Endothelial cell of umbilical vein (primary cell): Measurements from ENCODE around the gene RAD51B. TPM values are rescaled to one million over a fixed set of nuclear protein-coding genes. Genes with fewer than 3 reads are reported as not detected.

Source experiments
- BruUV-seq: library from RNA; stranded (reverse); fragments of 400-500 nt; replicated peaks from 2 replicates; lab custom pipeline; 2021; lab: Mats Ljungman, UMichigan
- CTCF ChIA-PET: fragments of 300-600, 350-600 bp; sonication (Branson Sonifier 250); formaldehyde crosslinking; loops from one replicate; lab custom pipeline; 2021; ENCODE audit warnings: antibody characterized with exemption, inconsistent platforms; lab: Charles Lee
- POLR2A ChIA-PET: fragments of 300-600, 350-600 bp; sonication (Branson Sonifier 250); formaldehyde crosslinking; loops from one replicate; lab custom pipeline; 2021; ENCODE audit warnings: antibody characterized with exemption, inconsistent platforms; lab: Charles Lee
- DNase-seq: peaks from one replicate; pipeline ENCODE4 v3.0.0-alpha.2; 2011; ENCODE audit warnings: low read depth, low spot score
- FAIRE-seq: peaks from 2 replicates; lab custom pipeline; 2011; peaks lifted over from hg19 to GRCh38; lab: Jason Lieb, UNC
- H2AFZ ChIP-seq: 2 replicates; pipeline ENCODE4 v1.6.0; 2012; ENCODE audit warnings: low read depth, low read length, control low read depth, inconsistent platforms
- H3K27ac ChIP-seq: 2 replicates; pipeline ENCODE4 v1.5.1; 2011; ENCODE audit warnings: low read depth, mild to moderate bottlenecking, control low read depth, low read length, moderate library complexity; ENCODE audit not compliant: insufficient read depth
- H3K27me3 ChIP-seq, 2 experiments: 2 replicates each; pipeline versions ENCODE4 v1.6.0 to v1.6.1; 2011; ENCODE audit warnings: low read length in 2 of 2, mixed read lengths in 1 of 2; ENCODE audit not compliant: control insufficient read depth in 2 of 2, insufficient read depth in 2 of 2
- H3K36me3 ChIP-seq, 2 experiments: 2 replicates in 1 of 2; 3 replicates in 1 of 2; pipeline ENCODE4 v1.5.1; 2011; ENCODE audit warnings: low read length in 2 of 2, mild to moderate bottlenecking in 1 of 2, moderate library complexity in 1 of 2; ENCODE audit not compliant: control insufficient read depth in 2 of 2, insufficient read depth in 2 of 2; ENCODE audit errors: extremely low read depth in 1 of 2
- H3K4me1 ChIP-seq: 3 replicates; pipeline ENCODE4 v1.5.1; 2011; ENCODE audit warnings: mild to moderate bottlenecking, low read length; ENCODE audit not compliant: control insufficient read depth, insufficient read depth; ENCODE audit errors: extremely low read depth
- H3K4me2 ChIP-seq: 2 replicates; pipeline ENCODE4 v1.6.1; 2011; ENCODE audit warnings: low read length, control low read depth, mixed read lengths; ENCODE audit not compliant: insufficient read depth
- H3K4me3 ChIP-seq, 3 experiments: fragments of 200-600 bp in 1 of 3; sonication (generic), shearing (Covaris generic) in 1 of 3; replicated peaks in 1 of 3; 2 replicates each; pipeline ENCODE4 v1.5.1; 2011 to 2016; ENCODE audit warnings: control low read depth in 3 of 3, low read length in 3 of 3, mild to moderate bottlenecking in 2 of 3, inconsistent platforms in 1 of 3, low read depth in 1 of 3, moderate library complexity in 1 of 3; ENCODE audit not compliant: insufficient read depth in 1 of 3
- H3K79me2 ChIP-seq: 2 replicates; pipeline ENCODE4 v1.6.0; 2012; ENCODE audit warnings: low read length, inconsistent platforms; ENCODE audit not compliant: control insufficient read depth, insufficient read depth
- H3K9ac ChIP-seq: replicated peaks from 2 replicates; pipeline ENCODE3; 2011; ENCODE audit warnings: low read length, control low read depth; ENCODE audit not compliant: insufficient read depth; ENCODE audit errors: extremely low read depth
- H3K9me1 ChIP-seq: replicated peaks from 3 replicates; pipeline ENCODE4 v1.6.0; 2011; ENCODE audit warnings: mild to moderate bottlenecking, low read length; ENCODE audit not compliant: control insufficient read depth, insufficient read depth; ENCODE audit errors: extremely low read depth
- H3K9me3 ChIP-seq: replicated peaks from 2 replicates; pipeline ENCODE4 v1.5.1; 2012; ENCODE audit warnings: low read length, inconsistent platforms; ENCODE audit not compliant: control insufficient read depth, insufficient read depth
- H4K20me1 ChIP-seq: replicated peaks from 2 replicates; pipeline ENCODE3; 2011; ENCODE audit warnings: mild to moderate bottlenecking, low read length; ENCODE audit not compliant: control insufficient read depth, insufficient read depth; ENCODE audit errors: extremely low read depth
- EZH2 ChIP-seq: IDR thresholded peaks from 2 replicates; pipeline ENCODE4 v1.6.1; 2012; ENCODE audit warnings: borderline replicate concordance, low read depth, mild to moderate bottlenecking, moderate library complexity, low read length, inconsistent platforms; ENCODE audit not compliant: severe bottlenecking
- FOS ChIP-seq: IDR thresholded peaks from 2 replicates; pipeline ENCODE4 v1.6.1; 2011; ENCODE audit warnings: mild to moderate bottlenecking, low read length, moderate library complexity, borderline replicate concordance; ENCODE audit not compliant: insufficient read depth
- JUN ChIP-seq: IDR thresholded peaks from 2 replicates; pipeline ENCODE4 v1.6.1; 2011; ENCODE audit warnings: borderline replicate concordance, low read depth; ENCODE audit not compliant: insufficient read length, insufficient read depth
- MYC ChIP-seq: IDR thresholded peaks from one replicate; pipeline ENCODE4 v1.6.1; 2011; ENCODE audit warnings: mild to moderate bottlenecking, low read depth, low read length
- POLR2A ChIP-seq: IDR thresholded peaks from 2 replicates; pipeline ENCODE4 v1.6.1; 2012; ENCODE audit warnings: low read depth, mild to moderate bottlenecking, control low read depth, low read length
- dilution Hi-C: fragments of 300-500 bp; cut with MboI; formaldehyde crosslinking; loops from one replicate; pipeline ENCODE4 v1.15.0; 2019; ENCODE audit warnings: low sequenced_read_pairs; ENCODE audit not compliant: extremely low pct_ligation_motif_present
- intact Hi-C: fragments of 100-400 bp; cut with micrococcal nuclease; formaldehyde crosslinking; loops from one replicate; pipeline ENCODE4 v1.10.0; 2022
- polyA plus RNA-seq, 4 experiments: library from polyadenylated mRNA; depleted of rRNA in 3 of 4; stranded (reverse) in 3 of 4; unstranded in 1 of 4; fragments of >200 nt; gene quantifications; 2 replicates each; pipeline versions ENCODE4 v1.2.1 to v1.2.3, GENCODE V29; 2011 to 2012; ENCODE audit warnings: missing spikeins in 1 of 4
- total RNA-seq: library from RNA; stranded (reverse); gene quantifications from 2 replicates; pipeline ENCODE4 v1.2.3, GENCODE V29; 2021
- TF ChIP-seq, protein P1 (sequence below), 2 donors: IDR thresholded peaks; 1 replicate in 1 of 2; 2 replicates in 1 of 2; pipeline ENCODE4 v1.5.1; 2011; ENCODE audit warnings: low read length in 2 of 2, mild to moderate bottlenecking in 2 of 2, moderate library complexity in 2 of 2, control low read depth in 1 of 2, inconsistent platforms in 1 of 2, low read depth in 1 of 2; ENCODE audit not compliant: insufficient read depth in 1 of 2; ENCODE audit errors: extremely low read depth in 1 of 2

The RAD51B gene
- total and polyA plus RNA-seq, 2 donors (not counting 3 experiments of a cell fraction or from before 2014, with no cell fraction given), result 3.9 to 19.0 TPM

DNA sequence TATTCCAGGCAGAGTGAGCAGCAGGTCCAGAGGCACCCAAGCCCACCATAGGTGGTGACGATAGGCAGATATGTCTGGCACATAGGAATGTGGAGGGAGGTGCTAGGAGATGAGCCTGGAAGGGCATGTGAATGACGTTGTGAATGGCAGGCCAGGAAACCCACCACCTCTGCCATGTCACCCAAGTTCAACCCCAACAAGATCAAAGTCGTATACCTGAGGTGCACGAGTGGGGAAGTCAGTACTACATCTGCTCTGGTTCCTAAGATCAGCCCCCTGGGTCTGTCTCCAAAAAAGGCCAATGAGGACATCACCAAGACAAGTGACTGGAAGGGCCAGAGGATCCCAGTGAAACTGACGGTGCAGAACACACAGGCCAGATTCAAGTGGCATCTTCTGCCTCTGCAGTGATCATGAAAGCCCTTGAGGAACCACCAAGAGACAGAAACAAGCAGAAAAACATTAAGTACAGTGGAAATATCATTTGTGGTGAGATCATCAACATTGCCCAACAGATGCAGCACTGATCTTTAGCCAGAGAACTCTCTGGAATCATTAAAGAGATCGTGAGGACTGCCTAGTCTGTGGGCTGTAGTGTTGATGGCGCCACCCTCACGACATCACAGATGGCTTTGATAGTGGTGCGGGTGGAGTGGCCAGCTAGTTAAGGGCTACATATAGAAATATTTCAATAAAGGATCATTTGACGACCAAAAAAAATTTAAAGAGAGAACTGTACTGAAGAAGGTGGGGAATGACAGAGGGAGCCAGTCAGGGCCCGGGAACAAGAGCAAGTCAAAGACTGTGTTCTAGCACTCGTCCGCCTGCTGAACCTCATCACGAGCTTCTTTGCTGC is 873.6 kb downstream of the RAD51B start:
- BruUV-seq, result no TSS peak
- Histone ChIP-seq H3K36me3 (no peaks in the 10 kb centered on the region), H3K27ac (no peak overlapping the region), H3K27me3 (no peaks in the 10 kb centered on the region), H3K9me1 (no peaks in the 10 kb centered on the region), H4K20me1 (no peaks in the 10 kb centered on the region), H3K4me1 (peaks cover 26% of the 10 kb centered on the region), H3K9ac (no peak overlapping the region), H3K4me2 (no peak overlapping the region), H3K9me3 (no peaks in the 10 kb centered on the region), H2AFZ (no peak overlapping the region), H3K79me2 (no peaks in the 10 kb centered on the region), H3K4me3 (no peak overlapping the region)
- intact Hi-C loops (no loop called here), dilution Hi-C loops (no loop called here)
- peak; percentile 24 for FAIRE-seq
- ChIA-PET CTCF (interaction anchor here (0.9 to 2.6 kb wide), 5 partner anchors 8 to 443 kb away, joined by 3 to 17 read pairs (median 5); no protein-coding TSS in a partner anchor), POLR2A (no interaction called here)
- no peak for TF ChIP-seq MYC
- TF ChIP-seq, protein P1, sequence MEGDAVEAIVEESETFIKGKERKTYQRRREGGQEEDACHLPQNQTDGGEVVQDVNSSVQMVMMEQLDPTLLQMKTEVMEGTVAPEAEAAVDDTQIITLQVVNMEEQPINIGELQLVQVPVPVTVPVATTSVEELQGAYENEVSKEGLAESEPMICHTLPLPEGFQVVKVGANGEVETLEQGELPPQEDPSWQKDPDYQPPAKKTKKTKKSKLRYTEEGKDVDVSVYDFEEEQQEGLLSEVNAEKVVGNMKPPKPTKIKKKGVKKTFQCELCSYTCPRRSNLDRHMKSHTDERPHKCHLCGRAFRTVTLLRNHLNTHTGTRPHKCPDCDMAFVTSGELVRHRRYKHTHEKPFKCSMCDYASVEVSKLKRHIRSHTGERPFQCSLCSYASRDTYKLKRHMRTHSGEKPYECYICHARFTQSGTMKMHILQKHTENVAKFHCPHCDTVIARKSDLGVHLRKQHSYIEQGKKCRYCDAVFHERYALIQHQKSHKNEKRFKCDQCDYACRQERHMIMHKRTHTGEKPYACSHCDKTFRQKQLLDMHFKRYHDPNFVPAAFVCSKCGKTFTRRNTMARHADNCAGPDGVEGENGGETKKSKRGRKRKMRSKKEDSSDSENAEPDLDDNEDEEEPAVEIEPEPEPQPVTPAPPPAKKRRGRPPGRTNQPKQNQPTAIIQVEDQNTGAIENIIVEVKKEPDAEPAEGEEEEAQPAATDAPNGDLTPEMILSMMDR (IDR thresholded peaks at IDR 0.05; ENCODE audit: extremely low read depth in 1 of 2, insufficient read depth in 1 of 2, low read depth in 1 of 2, low read length in 2 of 2), result no peak
- no peak for TF ChIP-seq EZH2
- no peak for TF ChIP-seq JUN
- no peak for TF ChIP-seq POLR2A
- TF ChIP-seq FOS, result no peak
- no peak for DNase-seq
